ENCODE results near the gene PEAK1.

The PEAK1 gene

GRCh38 chr15:77402740-77403379 is 17.0 kb downstream of the PEAK1 start:
- DNase-seq (ENCODE audit: low read depth): no peak

DNA sequence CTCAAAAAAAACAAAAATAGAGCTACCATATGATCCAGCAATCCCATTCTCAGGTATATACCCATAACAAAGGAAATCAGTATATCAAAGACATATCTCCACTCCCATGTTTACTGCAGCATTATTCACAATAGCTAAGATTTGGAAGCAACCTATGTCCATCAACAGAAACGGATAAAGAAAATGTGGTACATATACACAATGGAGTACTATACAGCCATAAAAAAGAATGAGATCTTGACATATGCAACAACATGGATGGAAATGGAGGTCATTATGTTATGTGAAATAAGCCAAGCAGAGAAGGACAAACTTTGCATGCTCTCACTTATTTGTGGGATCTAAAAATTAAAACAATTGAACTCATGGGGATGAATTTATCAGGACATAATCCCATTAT is 19.6 kb downstream of the PEAK1 start:
- no peak for DNase-seq (ENCODE audit: low read depth)

GRCh38 chr15:77398927-77399326 is 21.0 kb downstream of the PEAK1 start:
- DNase-seq (ENCODE audit: low read depth): no peak

DNA sequence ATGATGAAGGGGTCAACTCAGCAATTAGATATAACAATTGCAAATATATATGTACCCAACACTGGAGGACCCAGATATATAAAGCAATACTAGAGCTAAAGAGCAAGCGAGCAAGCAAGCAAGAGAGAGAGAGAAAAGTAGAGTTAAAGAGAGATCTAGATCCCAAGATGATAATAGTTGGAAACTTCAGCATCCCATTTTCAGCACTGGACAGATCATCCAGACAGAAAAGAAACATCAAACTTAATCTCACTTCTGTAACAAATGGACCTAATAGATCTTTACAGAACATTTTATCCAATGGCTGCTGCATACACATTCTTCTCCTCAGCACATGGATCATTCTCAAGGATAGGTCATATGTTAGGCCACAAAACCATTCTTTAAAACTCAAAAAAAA is 23.2 kb downstream of the PEAK1 start:
- DNase-seq (ENCODE audit: low read depth): no peak

GRCh38 chr15:77395013-77395774 is 24.7 kb downstream of the PEAK1 start:
- no peak for DNase-seq (ENCODE audit: low read depth)

GRCh38 chr15:77393471-77393840 is 26.4 kb downstream of the PEAK1 start:
- DNase-seq (ENCODE audit: low read depth): no peak

- no peak for DNase-seq (ENCODE audit: low read depth)
Observed at GRCh38 chr15:77392762-77393470, 27.0 kb downstream of the PEAK1 start.

GRCh38 chr15:77391372-77391951 is 28.4 kb downstream of the PEAK1 start:
- no peak for DNase-seq (ENCODE audit: low read depth)

GRCh38 chr15:77387365-77388105 is 32.4 kb downstream of the PEAK1 start:
- no peak for DNase-seq (ENCODE audit: low read depth)

DNA sequence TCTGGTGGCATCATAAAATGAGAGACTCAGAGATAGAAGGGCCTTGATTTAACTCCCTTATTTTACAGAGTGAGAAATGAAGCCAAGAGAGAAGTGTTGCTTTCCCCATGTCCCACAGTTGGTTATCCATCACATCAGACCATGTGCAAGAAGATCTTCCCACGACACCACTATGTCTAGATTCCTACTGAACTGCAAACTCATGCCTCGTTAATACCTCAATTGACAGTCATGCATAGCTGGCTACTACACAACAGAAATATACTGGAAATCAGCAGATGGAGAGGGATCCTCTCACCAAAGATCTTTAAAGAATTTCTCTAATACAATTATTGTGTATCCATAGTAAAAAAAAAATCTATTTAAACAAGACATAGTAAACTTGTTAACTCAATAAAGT is 33.3 kb downstream of the PEAK1 start:
- DNase-seq (ENCODE audit: low read depth): no peak

- DNase-seq (ENCODE audit: low read depth): no peak
Observed at GRCh38 chr15:77384589-77385359, 35.1 kb downstream of the PEAK1 start.

DNA sequence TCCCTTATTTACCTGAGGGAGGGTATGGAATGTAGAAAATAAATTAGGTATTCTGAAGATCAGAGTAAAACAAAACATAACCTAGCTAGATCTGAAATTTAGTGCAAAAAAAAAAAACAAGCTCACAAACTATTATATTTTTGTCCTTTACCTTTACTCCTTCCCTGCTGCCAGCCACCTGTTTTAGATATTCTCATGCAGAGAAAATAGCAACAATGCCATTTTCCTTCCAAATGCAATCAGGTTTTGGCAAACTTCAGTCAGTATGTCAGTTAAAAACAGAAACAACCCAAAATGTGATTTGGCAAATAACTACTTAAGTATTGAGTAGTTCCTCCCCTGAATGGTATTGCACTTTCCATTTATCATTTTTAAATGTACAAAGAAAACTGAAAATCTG is 35.8 kb downstream of the PEAK1 start:
- DNase-seq (ENCODE audit: low read depth): no peak

GRCh38 chr15:77380033-77380432 is 39.9 kb downstream of the PEAK1 start:
- no peak for DNase-seq (ENCODE audit: low read depth)

- no peak for DNase-seq (ENCODE audit: low read depth)
Observed at GRCh38 chr15:77376770-77377169, 43.1 kb downstream of the PEAK1 start.

DNA sequence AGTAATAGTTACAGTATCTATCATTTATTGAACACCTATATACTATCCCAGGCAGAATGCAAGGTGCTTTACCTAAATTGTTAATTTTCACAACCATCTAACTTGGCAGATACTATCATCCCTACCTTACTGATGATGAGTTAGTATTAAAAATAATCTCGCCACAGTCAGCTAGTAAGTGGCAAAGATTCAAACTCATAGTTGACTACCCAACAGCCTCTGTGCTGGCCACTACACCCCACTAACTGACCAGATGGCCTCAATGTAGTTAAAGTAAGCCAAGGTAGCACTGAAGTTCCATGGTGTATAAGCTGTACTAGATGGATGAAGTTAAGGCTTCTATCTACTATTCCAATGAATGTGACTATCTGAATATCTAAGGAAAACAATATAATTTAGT is 44.8 kb downstream of the PEAK1 start:
- DNase-seq (ENCODE audit: low read depth): no peak

DNA sequence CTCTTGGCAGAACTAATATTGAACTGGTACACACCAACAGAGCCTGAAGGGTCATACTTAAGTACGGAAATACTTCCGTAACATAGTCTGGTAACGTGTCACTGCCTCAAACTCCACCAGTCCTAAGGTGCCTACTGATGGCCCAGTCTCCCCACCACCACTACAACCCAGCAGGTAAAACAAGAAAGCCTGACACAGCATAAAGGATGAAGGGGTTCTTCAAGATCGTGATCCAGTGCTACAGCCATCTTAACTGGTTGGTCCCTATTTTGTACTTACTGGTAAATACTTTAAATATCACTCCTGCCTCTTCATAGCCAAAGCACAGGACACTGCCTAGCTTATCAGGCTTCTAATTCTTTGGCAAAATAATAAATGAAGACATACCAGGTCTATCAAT is 46.5 kb downstream of the PEAK1 start:
- no peak for DNase-seq (ENCODE audit: low read depth)

- no peak for DNase-seq (ENCODE audit: low read depth)
Observed at GRCh38 chr15:77371850-77372563, 47.9 kb downstream of the PEAK1 start.

GRCh38 chr15:77370580-77370979 is 49.3 kb downstream of the PEAK1 start:
- no peak for DNase-seq (ENCODE audit: low read depth)

DNA sequence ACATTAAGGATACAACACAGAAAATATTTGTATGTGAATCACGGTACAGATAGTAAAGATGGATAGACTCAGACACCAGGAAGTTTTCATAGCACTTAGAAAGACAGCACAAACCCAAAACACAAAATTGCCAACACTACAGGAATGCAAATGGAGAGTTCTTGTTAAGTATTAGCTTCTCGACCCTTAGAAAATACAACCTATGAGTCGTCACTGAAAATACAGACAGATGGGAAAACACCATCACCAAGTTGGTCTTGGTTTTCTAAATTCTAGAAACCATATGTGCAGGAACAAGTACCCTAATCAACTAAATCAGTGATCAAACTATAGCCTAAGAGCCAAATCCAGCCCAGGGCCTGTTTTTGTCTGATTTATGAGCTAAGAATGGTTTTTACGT is 50.7 kb downstream of the PEAK1 start:
- DNase-seq (ENCODE audit: low read depth): no peak

- no peak for DNase-seq (ENCODE audit: low read depth)
Observed at GRCh38 chr15:77367631-77368030, 52.3 kb downstream of the PEAK1 start.

- DNase-seq (ENCODE audit: low read depth): no peak
Observed at GRCh38 chr15:77361456-77361855, 58.4 kb downstream of the PEAK1 start.
